Type B pancreatic cell (in vitro differentiated cells): Measurements from ENCODE around the gene PIP5K1B. TPM values are rescaled to one million over a fixed set of nuclear protein-coding genes. Genes with fewer than 3 reads are reported as not detected.

Experiments used
- DNase-seq: peaks from one replicate; pipeline ENCODE4 v3.0.0; 2021; ENCODE audit warnings: mixed read lengths; ENCODE audit not compliant: unreplicated experiment; ENCODE audit errors: extremely low spot score
- H3K27ac Mint-ChIP-seq: 2 replicates; pipeline ENCODE4 v1.8.0; 2021; ENCODE audit warnings: mild to moderate bottlenecking, mixed read lengths
- H3K27me3 Mint-ChIP-seq: 2 replicates; pipeline ENCODE4 v1.8.0; 2021; ENCODE audit warnings: mixed read lengths
- H3K36me3 Mint-ChIP-seq: 2 replicates; pipeline ENCODE4 v1.8.0; 2021; ENCODE audit warnings: mixed read lengths
- H3K4me1 Mint-ChIP-seq: one replicate; pipeline ENCODE4 v1.8.0; 2021; ENCODE audit warnings: mixed read lengths; ENCODE audit not compliant: unreplicated experiment
- H3K4me3 Mint-ChIP-seq: 2 replicates; pipeline ENCODE4 v1.8.0; 2021; ENCODE audit warnings: mild to moderate bottlenecking, mixed read lengths
- H3K9me3 Mint-ChIP-seq: 2 replicates; pipeline ENCODE4 v1.8.0; 2021; ENCODE audit warnings: mixed read lengths
- CTCF ChIP-seq: fragments of 200-600 bp; sonication (generic); conservative IDR thresholded peaks from 2 replicates; pipeline ENCODE4 v1.5.0; 2021; ENCODE audit warnings: antibody characterized with exemption, mild to moderate bottlenecking
- total RNA-seq: library from RNA; stranded (reverse); gene quantifications from 2 replicates; pipeline ENCODE4 v1.2.1, GENCODE V29; 2021; ENCODE audit warnings: low replicate concordance

Gene PIP5K1B
- total RNA-seq, 1 donor from 2014 or later, result 9.8 TPM

DNA sequence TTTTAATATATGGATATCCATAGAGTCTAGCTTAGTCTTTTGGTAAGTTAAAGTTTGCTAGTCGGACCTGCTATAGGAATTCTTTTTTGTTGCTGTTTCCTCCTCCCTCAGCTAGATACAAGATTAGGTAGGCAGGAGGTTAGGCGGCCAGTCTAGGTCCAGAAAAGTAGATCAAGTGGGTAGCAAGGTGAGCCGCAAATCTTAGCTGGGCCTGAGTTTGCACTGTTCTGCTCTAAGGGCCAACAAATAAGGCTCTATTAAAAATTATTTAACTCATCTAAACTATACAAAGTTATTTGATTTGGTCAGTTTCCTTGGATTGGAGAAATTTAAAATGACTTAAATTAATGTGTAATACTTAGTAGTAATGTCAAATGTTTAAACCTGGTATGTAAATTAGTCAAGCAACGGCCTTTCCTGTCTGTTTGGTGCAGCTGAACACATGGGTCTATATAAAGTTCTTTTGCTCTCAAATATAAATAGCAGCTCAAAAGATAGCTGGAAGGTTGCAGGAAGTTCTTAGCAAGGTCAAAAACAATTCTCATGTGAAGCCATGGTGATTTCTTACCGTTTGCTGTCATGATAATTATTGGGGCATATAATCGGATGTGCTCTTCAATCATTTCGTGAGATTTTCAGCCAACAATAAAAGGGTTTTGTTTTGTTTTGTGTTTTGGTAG is 236.9 kb downstream of the PIP5K1B start:
- Mint-ChIP-seq H3K36me3 (no peaks in the 10 kb centered on the region), H3K4me3 (no peak overlapping the region), H3K9me3 (no peaks in the 10 kb centered on the region), H3K27ac (no peak overlapping the region), H3K4me1 (no peaks in the 10 kb centered on the region), H3K27me3 (no peaks in the 10 kb centered on the region)
- DNase-seq, result no peak
- TF ChIP-seq CTCF, result no peak

- no peak for TF ChIP-seq CTCF
- Mint-ChIP-seq H3K36me3 (no peaks in the 10 kb centered on the region), H3K4me1 (no peaks in the 10 kb centered on the region), H3K27me3 (no peaks in the 10 kb centered on the region), H3K9me3 (no peaks in the 10 kb centered on the region), H3K27ac (no peak overlapping the region), H3K4me3 (no peak overlapping the region)
- no peak for DNase-seq
These were observed 237.8 kb downstream of the PIP5K1B start for GRCh38 chr9:68942790-68943189.

- peaks cover 8% of the 10 kb centered on the region for H3K4me1 Mint-ChIP-seq
- no peak for DNase-seq
- H3K4me3 Mint-ChIP-seq, result no peak overlapping the region
- no peak overlapping the region for H3K27ac Mint-ChIP-seq
- no peaks in the 10 kb centered on the region for H3K27me3 Mint-ChIP-seq
- no peak for TF ChIP-seq CTCF
- H3K9me3 Mint-ChIP-seq, result no peaks in the 10 kb centered on the region
- no peaks in the 10 kb centered on the region for H3K36me3 Mint-ChIP-seq
These were observed 242.0 kb downstream of the PIP5K1B start for GRCh38 chr9:68947015-68947414.

DNA sequence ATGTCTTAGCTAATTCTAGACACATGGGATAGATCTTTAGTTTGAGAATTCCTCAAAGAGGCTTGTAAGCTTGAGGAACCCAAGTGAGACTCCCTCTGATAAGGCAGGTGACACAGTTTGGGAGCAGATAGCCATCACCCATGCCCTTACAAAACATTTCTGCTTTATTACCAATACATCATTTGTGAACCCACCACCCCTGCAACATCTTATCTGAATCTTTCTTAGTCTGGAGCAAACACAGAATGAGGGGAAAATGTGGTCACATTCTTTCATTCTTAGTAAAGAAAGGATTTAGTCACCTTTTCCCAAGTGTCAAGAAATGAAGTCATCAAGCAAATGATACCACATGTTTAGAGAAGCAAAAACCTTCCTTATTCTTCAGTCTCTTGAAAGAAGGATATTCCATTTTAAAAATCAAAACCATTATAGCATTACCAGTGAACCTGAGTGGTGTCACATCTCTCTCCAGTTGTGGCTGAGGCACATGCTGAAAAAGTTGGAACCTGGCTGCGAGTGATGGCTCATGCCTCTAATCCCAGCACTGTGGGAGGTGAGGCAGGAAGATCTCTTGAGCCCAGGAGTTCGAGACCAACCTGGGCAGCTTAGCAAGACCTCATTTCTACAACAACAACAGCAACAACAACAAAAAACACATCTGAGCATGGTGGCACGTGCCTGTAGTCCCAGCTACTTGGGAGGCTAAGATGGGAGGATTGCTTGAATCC is 243.0 kb downstream of the PIP5K1B start:
- TF ChIP-seq CTCF, result no peak
- H3K36me3 Mint-ChIP-seq, result no peaks in the 10 kb centered on the region
- no peak overlapping the region for H3K4me3 Mint-ChIP-seq
- no peaks in the 10 kb centered on the region for H3K9me3 Mint-ChIP-seq
- H3K27me3 Mint-ChIP-seq, result no peaks in the 10 kb centered on the region
- DNase-seq, result no peak
- H3K4me1 Mint-ChIP-seq, result peaks cover 8% of the 10 kb centered on the region
- H3K27ac Mint-ChIP-seq, result no peak overlapping the region

GRCh38 chr9:68949271-68950000 is 244.4 kb downstream of the PIP5K1B start:
- H3K27me3 Mint-ChIP-seq, result no peaks in the 10 kb centered on the region
- H3K4me3 Mint-ChIP-seq, result no peak overlapping the region
- DNase-seq, result no peak
- peaks cover 8% of the 10 kb centered on the region for H3K4me1 Mint-ChIP-seq
- H3K36me3 Mint-ChIP-seq, result no peaks in the 10 kb centered on the region
- no peaks in the 10 kb centered on the region for H3K9me3 Mint-ChIP-seq
- H3K27ac Mint-ChIP-seq, result no peak overlapping the region
- TF ChIP-seq CTCF, result no peak
